GM21825 (cell line): ENCODE data around the gene RPS17.

Experiments
- ATAC-seq: cut with Tn5 transposase; IDR thresholded peaks from one replicate; pipeline ENCODE4 v1.9.1; 2021; ENCODE audit warnings: mild to moderate bottlenecking, moderate library complexity; ENCODE audit not compliant: unreplicated experiment

Gene RPS17

GRCh38 chr15:82540055-82540983 lies at the start of gene RPS17:
Gene RPS17, minus strand, starts transcription at chr15:82540457. Its CDS starts 29 bp downstream, at chr15:82540428.
- peak; percentile 93 for ATAC-seq

- no peak for ATAC-seq
Observed at GRCh38 chr15:82587805-82588204, 47.5 kb upstream of the RPS17 start.

GRCh38 chr15:82585072-82585471 lies 44.8 kb upstream of the RPS17 start:
- no peak for ATAC-seq

GRCh38 chr15:82580713-82581112 lies 40.5 kb upstream of the RPS17 start:
- ATAC-seq, result no peak

- no peak for ATAC-seq
Observed at GRCh38 chr15:82575335-82575734, 35.1 kb upstream of the RPS17 start.

GRCh38 chr15:82572986-82573385 lies 32.7 kb upstream of the RPS17 start:
- ATAC-seq, result no peak

GRCh38 chr15:82572311-82572710 lies 32.1 kb upstream of the RPS17 start:
- ATAC-seq, result no peak

- no peak for ATAC-seq
Observed at GRCh38 chr15:82571722-82572222, 31.5 kb upstream of the RPS17 start.

- ATAC-seq, result no peak
Observed at GRCh38 chr15:82570721-82571508, 30.7 kb upstream of the RPS17 start.

- ATAC-seq, result no peak
Observed at GRCh38 chr15:82569834-82570233, 29.6 kb upstream of the RPS17 start.

- no peak for ATAC-seq
Observed at GRCh38 chr15:82568986-82569385, 28.7 kb upstream of the RPS17 start.

GRCh38 chr15:82567661-82568060 lies 27.4 kb upstream of the RPS17 start:
- ATAC-seq, result no peak

GRCh38 chr15:82566690-82567089 lies 26.4 kb upstream of the RPS17 start:
- no peak for ATAC-seq

- no peak for ATAC-seq
Observed at GRCh38 chr15:82558502-82558901, 18.2 kb upstream of the RPS17 start.

GRCh38 chr15:82556315-82557035 lies 16.2 kb upstream of the RPS17 start:
- no peak for ATAC-seq

- ATAC-seq, result no peak
Observed at GRCh38 chr15:82554849-82555248, 14.6 kb upstream of the RPS17 start.

- no peak for ATAC-seq
Observed at GRCh38 chr15:82554351-82554750, 14.1 kb upstream of the RPS17 start.

GRCh38 chr15:82553846-82554245 lies 13.6 kb upstream of the RPS17 start:
- ATAC-seq, result no peak

GRCh38 chr15:82552861-82553260 lies 12.6 kb upstream of the RPS17 start:
- no peak for ATAC-seq

GRCh38 chr15:82551646-82552247 lies 11.5 kb upstream of the RPS17 start:
- no peak for ATAC-seq
